ENCODE measurements around the gene PGM5.
"Not testable (repeated sequence)": the region's sequence is repeated elsewhere in the genome, so short reads cannot be mapped to it uniquely, and the experiment has no call there.

Gene PGM5

GRCh38 chr9:68383894-68384293 lies 27.5 kb downstream of the PGM5 start:
- DNase-seq, result not testable (repeated sequence)

DNA sequence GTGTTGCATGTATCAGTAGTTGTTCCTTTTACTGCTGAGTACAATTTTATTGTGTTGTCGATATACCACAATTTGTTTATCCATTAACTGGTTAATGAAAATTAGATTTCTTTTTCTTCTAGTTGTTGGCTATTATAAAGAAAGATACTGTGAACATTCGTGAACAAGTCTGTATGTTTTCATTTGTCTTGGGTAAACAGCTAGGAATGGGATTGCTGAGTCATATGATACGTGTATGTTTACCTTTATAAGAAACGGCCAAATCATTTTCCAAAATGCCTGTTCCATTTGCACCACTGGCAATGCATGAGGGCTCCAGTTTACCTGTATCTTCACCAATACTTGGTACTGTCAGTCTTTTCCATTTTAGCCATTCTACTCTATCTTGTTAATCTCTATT lies 33.1 kb downstream of the PGM5 start:
- not testable (repeated sequence) for DNase-seq

DNA sequence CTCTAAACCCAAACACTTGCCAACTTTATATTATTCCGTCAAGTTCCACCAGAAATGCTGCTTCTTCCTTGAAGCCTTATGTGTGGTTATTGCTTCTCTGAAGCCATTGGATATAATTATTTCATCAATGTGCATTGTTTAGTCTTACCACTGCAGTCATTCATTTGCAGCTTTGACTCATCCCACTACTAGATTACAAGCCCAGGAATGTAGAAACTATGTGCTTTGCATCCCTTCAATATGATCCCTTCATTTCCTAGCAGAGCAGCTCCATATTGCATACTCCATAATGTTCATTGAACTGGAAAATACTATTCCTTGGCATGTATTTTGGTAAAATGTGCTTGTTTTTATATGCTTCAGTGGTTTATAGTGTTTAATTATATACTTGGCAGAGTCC lies 34.3 kb downstream of the PGM5 start:
- not testable (repeated sequence) for DNase-seq

- DNase-seq, result not testable (repeated sequence)
Observed at GRCh38 chr9:68396411-68397094, 40.1 kb downstream of the PGM5 start.

DNA sequence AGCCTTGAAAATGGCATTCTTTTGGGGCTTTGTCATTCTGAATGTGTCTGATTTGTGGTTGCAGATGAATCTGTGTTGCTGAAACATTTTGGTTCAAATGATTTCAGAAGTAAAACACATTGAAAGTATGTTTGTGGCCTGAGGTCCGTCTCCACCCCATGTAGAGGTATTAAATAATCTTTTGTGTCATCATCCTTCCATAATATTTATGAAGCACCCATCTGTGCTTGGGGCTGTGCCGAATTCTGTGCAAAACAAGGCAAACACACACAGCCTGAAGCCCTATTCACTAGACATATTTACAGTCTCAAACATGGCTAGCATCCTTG lies 40.6 kb downstream of the PGM5 start:
- not testable (repeated sequence) for DNase-seq

GRCh38 chr9:68397796-68398195 lies 41.4 kb downstream of the PGM5 start:
- DNase-seq, result not testable (repeated sequence)

GRCh38 chr9:68398324-68398723 lies 41.9 kb downstream of the PGM5 start:
- not testable (repeated sequence) for DNase-seq

DNA sequence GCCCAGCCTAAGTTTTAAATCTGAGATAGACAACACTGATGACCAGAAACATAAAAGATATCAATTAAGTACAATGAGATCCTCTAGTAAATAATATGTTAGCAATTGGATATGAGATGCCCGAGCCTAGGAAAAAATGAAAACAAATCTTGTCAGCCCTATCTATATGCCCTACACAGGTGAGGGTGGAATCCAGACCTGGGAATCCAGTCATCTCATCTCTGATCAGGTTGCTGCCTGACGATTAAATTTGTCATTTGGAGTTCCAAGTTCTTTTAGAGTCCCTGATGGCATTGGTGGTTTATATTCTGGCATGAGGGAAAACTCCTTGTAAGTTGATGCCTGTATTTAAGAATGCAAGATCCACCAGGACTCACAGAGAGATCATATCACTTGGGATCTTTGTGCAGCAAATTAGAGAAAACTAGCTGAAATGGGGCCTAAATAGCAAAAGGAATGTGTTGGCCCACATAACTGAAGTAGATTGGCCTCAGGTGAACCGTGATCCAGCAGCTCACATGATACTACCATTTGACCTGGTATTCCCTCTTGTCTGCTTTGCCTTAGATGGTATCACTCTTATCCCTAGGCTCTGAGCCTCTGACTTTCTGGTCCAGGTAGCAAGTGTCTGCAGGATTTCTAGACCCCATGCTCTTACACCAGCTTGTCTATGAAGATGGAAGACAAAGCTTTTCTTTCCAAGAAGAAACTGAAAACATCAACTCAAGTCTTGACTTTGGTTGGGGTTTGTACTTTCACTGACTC lies 48.2 kb downstream of the PGM5 start:
- not testable (repeated sequence) for DNase-seq

GRCh38 chr9:68411865-68412264 lies 55.5 kb downstream of the PGM5 start:
- DNase-seq, result not testable (repeated sequence)

- DNase-seq, result not testable (repeated sequence)
Observed at GRCh38 chr9:68412754-68413153, 56.3 kb downstream of the PGM5 start.

GRCh38 chr9:68415065-68415464 lies 58.7 kb downstream of the PGM5 start:
- not testable (repeated sequence) for DNase-seq

DNA sequence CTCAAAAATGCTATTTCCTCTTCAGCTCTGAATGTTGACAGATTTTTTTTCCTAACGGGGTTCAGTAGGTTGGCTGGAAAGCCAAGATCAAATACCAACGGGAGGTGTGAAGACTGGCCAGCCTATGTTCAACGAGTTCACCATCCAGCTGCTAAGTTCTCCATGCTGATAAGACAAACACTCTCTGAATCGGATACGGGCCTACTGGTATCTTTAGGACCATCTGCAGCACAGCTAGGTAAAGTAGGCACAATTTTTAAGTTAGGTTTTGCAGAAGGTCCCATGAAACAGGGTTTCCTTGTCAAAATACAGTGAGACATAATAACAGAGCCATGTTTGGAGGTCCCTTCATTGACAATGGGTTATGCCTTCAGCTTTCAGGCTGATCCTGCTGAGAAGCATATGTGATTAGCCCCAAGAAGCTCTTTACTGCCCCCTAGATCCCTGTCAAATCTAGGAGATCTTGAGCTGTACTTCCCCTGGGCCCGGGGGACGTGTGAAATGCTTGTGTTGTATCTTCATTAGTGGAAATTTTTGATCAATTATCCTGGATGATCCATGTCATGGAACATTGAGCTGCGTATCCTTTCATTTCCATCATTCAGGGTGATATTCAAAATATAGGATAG lies 60.6 kb downstream of the PGM5 start:
- peak in 1 of 5 experiments; percentile 6 for DNase-seq

GRCh38 chr9:68417762-68418161 lies 61.4 kb downstream of the PGM5 start:
- no peak for DNase-seq

- no peak for DNase-seq
Observed at GRCh38 chr9:68418259-68418845, 61.9 kb downstream of the PGM5 start.

DNA sequence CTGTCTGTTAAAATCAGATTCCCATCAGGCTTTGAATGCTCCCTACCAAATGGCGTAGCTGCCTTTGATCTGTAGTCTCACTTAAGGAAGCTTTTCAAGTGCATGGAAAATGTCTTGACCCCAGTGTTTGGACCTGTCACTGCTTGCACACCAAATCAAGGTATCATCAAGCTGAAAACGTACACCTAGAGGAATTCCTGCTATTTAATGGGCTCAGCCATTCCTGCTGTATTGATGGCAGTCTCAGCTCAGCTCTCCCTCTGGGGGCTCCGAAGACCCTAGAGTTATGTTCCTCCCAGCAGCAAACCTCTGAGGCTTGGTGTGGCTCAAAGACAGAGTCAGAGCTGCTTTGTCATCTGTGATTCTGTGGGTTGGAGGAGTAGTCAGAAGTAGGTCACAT lies 63.5 kb downstream of the PGM5 start:
- DNase-seq, result no peak

DNA sequence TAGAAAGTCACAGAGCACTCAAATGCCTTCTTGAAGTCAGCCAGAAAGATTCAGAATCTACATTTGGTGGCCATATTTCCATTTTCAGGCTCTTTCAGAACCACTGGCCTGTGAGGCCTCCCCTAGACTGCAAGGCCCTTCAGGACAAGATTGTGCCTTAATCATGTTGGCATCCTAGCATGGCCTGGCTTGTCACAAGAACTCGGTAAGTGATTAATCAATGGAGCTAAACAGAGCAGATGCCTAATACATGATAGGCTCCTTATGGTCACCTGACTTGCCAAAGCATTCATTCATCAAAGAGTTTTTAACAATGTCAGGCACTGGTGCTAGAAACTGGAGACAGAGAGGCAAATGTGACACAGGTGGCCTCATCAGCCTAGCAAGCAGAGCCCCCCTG lies 70.3 kb downstream of the PGM5 start:
- DNase-seq, result no peak

GRCh38 chr9:68427216-68427977 lies 71.0 kb downstream of the PGM5 start:
- no peak for DNase-seq

DNA sequence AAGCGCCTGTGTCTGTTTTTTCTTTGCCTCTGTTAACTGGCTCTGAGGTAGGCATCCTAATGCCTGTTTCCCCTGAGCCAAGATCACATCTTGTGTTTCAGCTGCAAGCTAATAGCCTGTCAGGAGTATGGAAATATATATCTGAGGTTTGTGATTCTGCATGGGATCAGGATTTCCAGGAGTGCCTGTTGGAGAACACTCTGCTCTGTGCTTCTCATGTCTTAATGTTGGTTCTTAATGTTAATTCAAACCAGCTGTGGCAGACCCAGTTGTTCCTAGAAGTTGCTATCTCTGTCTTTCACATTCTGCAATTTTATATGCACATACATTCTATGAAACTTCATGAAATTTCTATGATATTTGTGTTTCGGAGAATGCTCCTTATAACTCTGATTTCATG lies 72.1 kb downstream of the PGM5 start:
- no peak for DNase-seq

DNA sequence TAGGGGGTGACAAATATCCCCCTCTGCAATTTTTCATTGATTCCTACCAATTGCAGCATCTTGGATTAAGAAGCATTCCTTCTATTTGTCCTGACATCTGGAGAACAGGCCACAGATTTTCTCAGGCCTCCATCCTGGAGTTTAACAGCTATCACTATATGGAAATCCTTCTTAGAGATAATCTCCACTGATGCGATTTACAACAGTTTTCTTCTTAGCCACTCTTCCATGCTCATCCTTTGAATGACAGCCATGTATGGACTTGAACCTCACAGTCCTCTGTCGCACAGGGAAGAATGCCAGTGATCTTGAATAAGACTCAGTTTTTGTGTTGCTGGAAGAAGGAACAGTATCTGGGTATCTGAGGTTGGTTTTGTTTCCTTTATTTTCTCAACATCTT lies 73.2 kb downstream of the PGM5 start:
- no peak for DNase-seq

DNA sequence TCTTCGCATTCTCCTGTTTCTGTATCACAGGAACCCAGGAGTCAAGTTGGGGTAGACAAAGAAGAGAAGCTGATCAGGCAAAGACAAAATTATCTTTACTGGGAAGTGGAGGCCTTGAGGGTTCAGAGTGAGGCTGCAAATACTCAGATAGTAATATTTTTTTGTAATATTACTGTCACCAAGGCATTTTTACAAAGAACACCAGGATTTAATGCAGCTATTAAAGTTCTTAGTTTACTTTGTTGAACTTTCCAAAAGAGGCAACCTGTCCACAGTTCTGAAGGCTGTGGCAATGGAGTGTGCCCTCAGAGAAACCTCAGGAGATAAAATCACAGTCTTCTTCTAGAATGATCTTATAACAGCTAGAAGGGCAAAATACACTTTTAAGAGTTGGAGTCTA lies 74.9 kb downstream of the PGM5 start:
- no peak for DNase-seq

DNA sequence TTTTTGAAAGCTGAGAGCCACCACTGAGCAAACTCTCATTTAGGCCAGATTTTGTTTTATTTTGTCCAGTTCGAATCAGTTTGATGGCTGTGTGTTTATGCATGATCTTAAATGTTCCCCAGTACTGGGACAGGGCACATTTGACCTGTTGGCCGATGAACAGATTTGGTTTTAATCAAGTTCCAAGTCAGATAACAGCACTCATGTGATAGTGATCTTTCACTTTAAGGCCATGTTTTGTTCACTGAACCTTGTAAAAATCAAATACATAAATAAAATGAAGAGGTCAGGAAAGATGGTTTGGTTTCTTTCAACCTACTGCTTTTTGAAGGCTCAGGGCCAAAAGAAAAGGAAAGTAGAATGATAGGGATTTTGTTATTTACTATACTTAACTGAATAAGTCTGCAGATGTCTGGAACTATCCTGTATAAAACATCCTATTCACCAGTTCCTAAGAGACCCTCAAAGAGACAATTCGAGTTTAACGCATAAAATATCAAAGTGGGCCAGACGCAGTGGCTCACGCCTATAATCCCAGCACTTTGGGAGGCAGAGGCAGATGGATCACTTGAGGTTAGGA lies 77.2 kb downstream of the PGM5 start:
- DNase-seq, result no peak

DNA sequence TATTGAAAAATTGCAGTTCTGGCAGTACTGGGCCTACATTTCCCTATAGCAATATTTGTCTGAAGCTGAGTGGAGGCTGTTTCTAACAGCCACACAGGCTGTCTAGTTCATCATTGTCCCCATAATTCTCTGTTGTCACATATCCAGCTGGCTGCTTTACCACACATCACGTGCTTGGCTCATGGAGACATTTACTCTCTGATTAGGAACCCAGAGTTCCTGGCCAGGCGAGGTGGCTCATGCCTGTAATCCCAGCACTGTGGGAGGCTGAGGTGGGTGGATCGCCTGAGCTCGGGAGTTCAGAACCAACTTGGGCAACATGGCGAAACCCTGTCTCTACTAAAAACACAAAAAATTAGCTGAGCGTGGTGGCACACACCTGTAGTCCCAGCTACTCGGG lies 81.4 kb downstream of the PGM5 start:
- no peak for DNase-seq

All from T-helper 2 cell (primary cell).